HCT116 (cell line): ENCODE measurements around the gene BPIFB6.

Experiments used
- CBX3 ChIP-seq: IDR thresholded peaks from 2 replicates; pipeline ENCODE4 v1.6.1; 2012; ENCODE audit warnings: low read depth
- EGR1 ChIP-seq: IDR thresholded peaks from 2 replicates; pipeline ENCODE4 v1.6.1; 2012; ENCODE audit warnings: low read depth
- EZH2 ChIP-seq: fragments of 200-600 bp; sonication (generic); IDR thresholded peaks from 2 replicates; pipeline ENCODE4 v1.6.1; 2017; ENCODE audit warnings: antibody characterized with exemption, mixed run types
- EZH2phosphoT487 ChIP-seq: fragments of 200-600 bp; IDR thresholded peaks from 2 replicates; pipeline ENCODE4 v1.6.1; 2018; ENCODE audit warnings: antibody characterized with exemption, borderline replicate concordance
- JUND ChIP-seq: IDR thresholded peaks from 2 replicates; pipeline ENCODE4 v1.6.1; 2012
- POLR2A ChIP-seq: IDR thresholded peaks from 2 replicates; pipeline ENCODE4 v1.7.0; 2011; ENCODE audit warnings: borderline replicate concordance; ENCODE audit not compliant: insufficient read depth, insufficient read length; ENCODE audit errors: extremely low read depth
- POLR2AphosphoS5 ChIP-seq: IDR thresholded peaks from 2 replicates; pipeline ENCODE4 v1.6.1; 2011; ENCODE audit warnings: mild to moderate bottlenecking, low read depth, low read length, moderate library complexity
- RAD21 ChIP-seq: IDR thresholded peaks from 2 replicates; pipeline ENCODE4 v1.6.1; 2012; ENCODE audit warnings: low read depth, mild to moderate bottlenecking
- TCF7L2 ChIP-seq: IDR thresholded peaks from 2 replicates; pipeline ENCODE4 v1.7.0; 2011; ENCODE audit warnings: borderline replicate concordance, inconsistent platforms; ENCODE audit not compliant: insufficient read depth, insufficient read length; ENCODE audit errors: extremely low read depth
- ZBTB33 ChIP-seq: IDR thresholded peaks from 2 replicates; pipeline ENCODE4 v1.6.1; 2011; ENCODE audit warnings: mild to moderate bottlenecking, low read length, moderate library complexity; ENCODE audit not compliant: insufficient replicate concordance; ENCODE audit errors: extremely low read depth
- ZNF274 ChIP-seq: fragments of 200-500 bp; sonication (Bioruptor generic); IDR thresholded peaks from 2 replicates; pipeline ENCODE4 v1.6.1; 2014; ENCODE audit warnings: mild to moderate bottlenecking, low read depth, low read length, inconsistent platforms
- TF ChIP-seq, protein P1 (sequence below), 3 experiments: fragments of 200-600 bp in 1 of 3; sonication (generic) in 1 of 3; IDR thresholded peaks in 2 of 3; conservative IDR thresholded peaks in 1 of 3; 2 replicates each; pipeline ENCODE4 v1.5.1; 2012 to 2017; ENCODE audit warnings: low read depth in 2 of 3, low read length in 2 of 3, antibody characterized with exemption in 1 of 3, borderline replicate concordance in 1 of 3, control low read depth in 1 of 3, mild to moderate bottlenecking in 1 of 3, mixed read lengths in 1 of 3, mixed run types in 1 of 3, moderate library complexity in 1 of 3; ENCODE audit not compliant: insufficient read depth in 1 of 3
- TF ChIP-seq, protein P2 (sequence below): IDR thresholded peaks from 2 replicates; pipeline ENCODE4 v1.6.1; 2012
- TF ChIP-seq, protein P3 (sequence below): IDR thresholded peaks from 2 replicates; pipeline ENCODE4 v1.6.1; 2012; ENCODE audit warnings: low read depth

GRCh38 chr20:33072813-33073212, 41.4 kb downstream of the BPIFB6 start:
- TF ChIP-seq, protein P1, sequence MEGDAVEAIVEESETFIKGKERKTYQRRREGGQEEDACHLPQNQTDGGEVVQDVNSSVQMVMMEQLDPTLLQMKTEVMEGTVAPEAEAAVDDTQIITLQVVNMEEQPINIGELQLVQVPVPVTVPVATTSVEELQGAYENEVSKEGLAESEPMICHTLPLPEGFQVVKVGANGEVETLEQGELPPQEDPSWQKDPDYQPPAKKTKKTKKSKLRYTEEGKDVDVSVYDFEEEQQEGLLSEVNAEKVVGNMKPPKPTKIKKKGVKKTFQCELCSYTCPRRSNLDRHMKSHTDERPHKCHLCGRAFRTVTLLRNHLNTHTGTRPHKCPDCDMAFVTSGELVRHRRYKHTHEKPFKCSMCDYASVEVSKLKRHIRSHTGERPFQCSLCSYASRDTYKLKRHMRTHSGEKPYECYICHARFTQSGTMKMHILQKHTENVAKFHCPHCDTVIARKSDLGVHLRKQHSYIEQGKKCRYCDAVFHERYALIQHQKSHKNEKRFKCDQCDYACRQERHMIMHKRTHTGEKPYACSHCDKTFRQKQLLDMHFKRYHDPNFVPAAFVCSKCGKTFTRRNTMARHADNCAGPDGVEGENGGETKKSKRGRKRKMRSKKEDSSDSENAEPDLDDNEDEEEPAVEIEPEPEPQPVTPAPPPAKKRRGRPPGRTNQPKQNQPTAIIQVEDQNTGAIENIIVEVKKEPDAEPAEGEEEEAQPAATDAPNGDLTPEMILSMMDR (IDR thresholded peaks at IDR 0.05 in 2 of 3, conservative IDR thresholded peaks at IDR 0.05 in 1 of 3; ENCODE audit: borderline replicate concordance in 1 of 3, insufficient read depth in 1 of 3, low read depth in 2 of 3, low read length in 2 of 3) = no peak
- TF ChIP-seq POLR2AphosphoS5 (no peak), POLR2A (no peak), TCF7L2 (no peak), EZH2 (no peak), ZNF274 (no peak), EGR1 (no peak), RAD21 (no peak), JUND (no peak), CBX3 (no peak), ZBTB33 (no peak), EZH2phosphoT487 (no peak)
- TF ChIP-seq, protein P2, sequence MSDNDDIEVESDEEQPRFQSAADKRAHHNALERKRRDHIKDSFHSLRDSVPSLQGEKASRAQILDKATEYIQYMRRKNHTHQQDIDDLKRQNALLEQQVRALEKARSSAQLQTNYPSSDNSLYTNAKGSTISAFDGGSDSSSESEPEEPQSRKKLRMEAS = no peak
- TF ChIP-seq, protein P3, sequence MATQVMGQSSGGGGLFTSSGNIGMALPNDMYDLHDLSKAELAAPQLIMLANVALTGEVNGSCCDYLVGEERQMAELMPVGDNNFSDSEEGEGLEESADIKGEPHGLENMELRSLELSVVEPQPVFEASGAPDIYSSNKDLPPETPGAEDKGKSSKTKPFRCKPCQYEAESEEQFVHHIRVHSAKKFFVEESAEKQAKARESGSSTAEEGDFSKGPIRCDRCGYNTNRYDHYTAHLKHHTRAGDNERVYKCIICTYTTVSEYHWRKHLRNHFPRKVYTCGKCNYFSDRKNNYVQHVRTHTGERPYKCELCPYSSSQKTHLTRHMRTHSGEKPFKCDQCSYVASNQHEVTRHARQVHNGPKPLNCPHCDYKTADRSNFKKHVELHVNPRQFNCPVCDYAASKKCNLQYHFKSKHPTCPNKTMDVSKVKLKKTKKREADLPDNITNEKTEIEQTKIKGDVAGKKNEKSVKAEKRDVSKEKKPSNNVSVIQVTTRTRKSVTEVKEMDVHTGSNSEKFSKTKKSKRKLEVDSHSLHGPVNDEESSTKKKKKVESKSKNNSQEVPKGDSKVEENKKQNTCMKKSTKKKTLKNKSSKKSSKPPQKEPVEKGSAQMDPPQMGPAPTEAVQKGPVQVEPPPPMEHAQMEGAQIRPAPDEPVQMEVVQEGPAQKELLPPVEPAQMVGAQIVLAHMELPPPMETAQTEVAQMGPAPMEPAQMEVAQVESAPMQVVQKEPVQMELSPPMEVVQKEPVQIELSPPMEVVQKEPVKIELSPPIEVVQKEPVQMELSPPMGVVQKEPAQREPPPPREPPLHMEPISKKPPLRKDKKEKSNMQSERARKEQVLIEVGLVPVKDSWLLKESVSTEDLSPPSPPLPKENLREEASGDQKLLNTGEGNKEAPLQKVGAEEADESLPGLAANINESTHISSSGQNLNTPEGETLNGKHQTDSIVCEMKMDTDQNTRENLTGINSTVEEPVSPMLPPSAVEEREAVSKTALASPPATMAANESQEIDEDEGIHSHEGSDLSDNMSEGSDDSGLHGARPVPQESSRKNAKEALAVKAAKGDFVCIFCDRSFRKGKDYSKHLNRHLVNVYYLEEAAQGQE = no peak
